Rectal smooth muscle tissue (tissue), 1 donor: ENCODE measurements around the gene ST6GALNAC2.
A peak's percentile ranks its signal among the peaks of the same experiment; 100 is the strongest.

Source experiments
- H3K27ac ChIP-seq: one replicate; pipeline ENCODE4 v1.7.0; 2013; ENCODE audit warnings: low read depth, low read length, inconsistent platforms
- H3K27me3 ChIP-seq: one replicate; pipeline ENCODE4 v1.7.0; 2013; ENCODE audit warnings: low read length; ENCODE audit not compliant: control insufficient read depth, insufficient read depth
- H3K36me3 ChIP-seq: one replicate; pipeline ENCODE4 v1.7.0; 2013; ENCODE audit warnings: low read length; ENCODE audit not compliant: control insufficient read depth, insufficient read depth
- H3K4me1 ChIP-seq: one replicate; pipeline ENCODE4 v1.7.0; 2013; ENCODE audit warnings: low read length; ENCODE audit not compliant: control insufficient read depth, insufficient read depth
- H3K4me3 ChIP-seq: one replicate; pipeline ENCODE4 v1.7.0; 2013; ENCODE audit warnings: low read length
- H3K9ac ChIP-seq: one replicate; pipeline ENCODE4 v1.7.0; 2013; ENCODE audit warnings: low read length

Gene ST6GALNAC2

DNA sequence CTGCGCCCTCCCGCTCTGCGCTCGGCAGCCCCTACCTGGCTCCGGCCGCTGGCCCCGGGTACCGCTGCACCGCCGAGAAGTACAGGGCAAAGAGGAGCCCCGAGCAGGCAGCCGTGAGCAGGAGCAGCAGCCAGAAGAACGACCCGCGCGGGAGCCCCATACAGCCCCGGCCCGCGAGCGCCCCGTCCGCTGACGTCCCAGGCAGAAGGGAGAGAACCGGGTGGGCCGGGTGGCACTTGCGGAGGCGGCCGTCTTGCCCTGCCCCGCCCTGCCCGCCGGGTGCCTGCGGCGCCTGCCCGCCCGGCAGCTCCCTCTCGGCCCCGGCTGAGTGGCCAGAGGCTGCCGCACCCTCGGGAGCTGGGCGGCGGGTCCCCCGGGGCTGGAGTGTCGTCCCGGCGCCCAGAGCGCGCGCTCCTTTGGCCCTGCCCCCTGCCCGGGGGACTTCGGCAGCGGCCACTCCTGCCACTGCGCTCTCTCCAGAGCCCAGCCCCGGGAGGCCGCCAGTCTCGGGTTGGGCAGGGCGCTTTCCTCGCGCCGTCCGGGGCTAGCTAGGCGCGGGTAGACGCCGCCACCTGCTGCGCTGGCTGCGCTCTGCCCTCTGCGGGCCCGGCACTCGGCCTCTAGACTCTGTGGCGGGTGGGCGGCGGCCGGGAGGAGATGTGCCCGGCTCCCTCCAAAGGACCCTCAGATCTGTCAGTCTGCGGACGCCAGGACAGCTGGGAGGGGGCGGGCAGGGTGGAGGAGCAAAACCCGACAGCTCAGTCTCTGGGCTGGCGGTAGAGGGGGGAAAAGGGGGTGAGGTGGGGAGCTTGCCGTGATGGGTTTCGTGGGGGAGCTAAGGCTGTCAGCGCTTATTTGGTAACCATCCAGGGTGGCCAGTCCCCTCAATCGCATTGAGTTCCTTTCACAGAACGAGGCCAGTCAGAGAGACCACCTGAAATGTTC is at the start of gene ST6GALNAC2:
ST6GALNAC2 (minus strand) TSS at position 212 of the 945 bp plus-strand sequence; CDS start at position 160, 52 bp downstream.
- peaks cover 21% of the 10 kb centered on the region for H3K27me3 ChIP-seq
- no peak within 1 kb of the TSS for H3K27ac ChIP-seq
- peak within 1 kb of the TSS; percentile 36 for H3K9ac ChIP-seq
- H3K4me3 ChIP-seq, result peak within 1 kb of the TSS; percentile 46
- H3K36me3 ChIP-seq, result no peaks in the 10 kb centered on the region
- H3K4me1 ChIP-seq, result no peaks in the 10 kb centered on the region

DNA sequence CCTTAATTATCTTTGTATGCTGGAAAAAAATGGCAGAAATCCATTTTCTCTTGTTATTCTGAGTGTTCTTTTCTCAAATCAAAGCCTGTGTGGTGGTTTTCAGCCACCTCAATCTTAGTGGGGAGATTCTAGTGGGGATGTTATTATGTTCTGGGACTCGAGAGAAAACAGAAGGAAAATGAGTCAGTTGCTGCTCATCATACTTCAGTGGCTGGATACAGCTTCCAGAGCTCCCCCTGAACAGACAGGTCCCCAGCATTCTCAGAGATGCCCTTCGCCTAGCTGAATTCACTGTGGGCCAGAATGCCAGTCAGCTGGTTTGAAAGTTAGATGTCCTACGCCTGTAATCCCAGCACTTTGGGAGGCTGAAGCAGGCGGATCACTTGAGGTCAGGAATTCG is 49.4 kb upstream of the ST6GALNAC2 start:
- no peaks in the 10 kb centered on the region for H3K36me3 ChIP-seq

DNA sequence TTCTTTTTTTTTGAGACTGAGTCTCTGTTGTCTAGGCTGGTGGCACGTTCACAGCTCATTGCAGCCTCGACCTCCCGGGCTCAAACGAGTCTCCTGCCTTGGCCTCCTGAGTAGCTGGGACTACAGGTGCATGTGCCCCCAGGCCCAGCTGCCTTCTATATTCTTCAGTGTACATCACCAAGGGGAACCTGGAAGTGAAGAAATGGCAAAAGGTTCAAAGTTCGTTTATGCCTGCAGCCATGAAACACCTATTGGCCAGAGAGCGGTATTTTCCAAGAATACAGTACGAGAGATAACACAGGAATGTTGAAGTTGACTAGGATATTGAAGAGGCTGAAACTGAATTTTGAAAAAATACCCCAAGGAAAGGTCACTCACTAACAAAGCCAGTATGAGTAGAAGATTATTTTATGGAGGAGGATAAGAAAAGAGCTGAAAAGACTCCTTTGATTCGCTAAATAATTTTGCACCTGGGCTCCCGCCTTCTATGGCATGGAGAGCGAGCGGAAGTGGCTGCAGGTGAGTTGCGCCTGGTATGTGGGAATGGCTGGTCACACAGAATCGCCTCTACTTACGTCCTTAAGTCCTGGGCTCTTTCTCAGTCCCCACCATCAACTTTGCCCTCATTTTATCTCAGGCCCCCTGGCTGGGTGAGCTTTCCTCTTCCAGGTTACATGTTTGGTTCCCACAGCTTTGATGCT is 48.1 kb upstream of the ST6GALNAC2 start:
- Histone ChIP-seq H3K27ac (no peak overlapping the region), H3K4me1 (no peaks in the 10 kb centered on the region), H3K36me3 (no peaks in the 10 kb centered on the region), H3K9ac (no peak overlapping the region), H3K27me3 (no peaks in the 10 kb centered on the region), H3K4me3 (no peak overlapping the region)

More for the DNA sequence above, 49.4 kb upstream of the ST6GALNAC2 start:
- H3K27me3 ChIP-seq, result no peaks in the 10 kb centered on the region
- no peaks in the 10 kb centered on the region for H3K4me1 ChIP-seq
- H3K4me3 ChIP-seq, result no peak overlapping the region
- no peak overlapping the region for H3K9ac ChIP-seq
- H3K27ac ChIP-seq, result no peak overlapping the region

DNA sequence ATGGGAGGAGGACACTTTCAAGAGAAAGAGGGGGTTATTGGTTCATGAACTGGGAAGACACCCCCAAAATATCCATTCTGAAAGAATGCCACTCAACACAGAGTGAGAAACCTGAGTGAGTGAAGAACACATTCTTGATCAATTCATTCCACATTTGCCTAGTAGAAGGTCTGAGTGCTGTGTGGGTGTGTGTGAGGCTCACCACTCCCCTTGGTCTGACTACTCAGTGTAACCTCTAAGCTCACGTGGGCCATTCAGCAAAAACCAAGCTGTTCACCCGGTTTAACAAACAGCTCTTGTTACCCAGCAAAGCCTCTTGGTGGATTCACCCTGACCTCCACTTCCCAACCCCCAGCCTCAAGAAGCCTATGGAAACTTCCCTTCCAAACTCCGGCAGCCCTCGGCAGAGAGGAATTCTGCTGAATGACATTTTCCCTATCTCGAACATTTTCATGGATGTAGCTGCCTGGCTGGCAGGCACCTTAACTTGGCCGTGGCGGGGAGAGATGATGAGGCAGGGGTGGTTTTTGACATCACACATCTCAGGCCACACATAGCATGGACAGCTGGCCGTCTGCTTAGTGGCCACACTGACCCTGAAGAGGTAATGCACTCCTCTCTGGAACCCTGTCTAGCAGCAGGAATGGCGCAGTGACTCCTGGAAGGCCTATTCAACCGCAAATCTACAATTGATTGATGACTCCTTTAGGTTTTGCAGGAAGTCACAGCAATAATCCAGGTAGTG is 46.3 kb upstream of the ST6GALNAC2 start:
- H3K9ac ChIP-seq, result no peak overlapping the region
- no peaks in the 10 kb centered on the region for H3K27me3 ChIP-seq
- no peaks in the 10 kb centered on the region for H3K4me1 ChIP-seq
- peaks cover 3% of the 10 kb centered on the region for H3K36me3 ChIP-seq
- H3K4me3 ChIP-seq, result no peak overlapping the region
- no peak overlapping the region for H3K27ac ChIP-seq

DNA sequence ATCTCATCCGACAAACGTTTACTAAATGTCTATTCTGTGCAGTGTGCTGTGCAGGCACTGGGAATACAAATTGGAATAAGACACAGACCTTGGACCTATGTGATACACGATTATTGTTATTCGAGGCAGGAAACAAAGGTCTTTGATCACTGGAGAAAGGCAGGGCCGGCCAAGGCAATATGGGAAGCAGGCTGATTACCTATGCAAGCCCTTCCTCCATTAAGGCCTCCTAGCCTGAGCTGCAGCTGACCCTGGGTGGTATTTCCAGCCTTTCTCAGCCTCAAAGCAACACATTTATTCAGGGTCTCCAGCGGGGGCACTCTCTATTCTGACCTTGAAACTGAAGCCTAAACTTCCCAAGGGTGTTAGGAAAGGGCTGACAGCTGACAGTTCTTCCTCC is 44.5 kb upstream of the ST6GALNAC2 start:
- Histone ChIP-seq H3K36me3 (peaks cover 3% of the 10 kb centered on the region), H3K9ac (no peak overlapping the region), H3K4me3 (no peak overlapping the region)

DNA sequence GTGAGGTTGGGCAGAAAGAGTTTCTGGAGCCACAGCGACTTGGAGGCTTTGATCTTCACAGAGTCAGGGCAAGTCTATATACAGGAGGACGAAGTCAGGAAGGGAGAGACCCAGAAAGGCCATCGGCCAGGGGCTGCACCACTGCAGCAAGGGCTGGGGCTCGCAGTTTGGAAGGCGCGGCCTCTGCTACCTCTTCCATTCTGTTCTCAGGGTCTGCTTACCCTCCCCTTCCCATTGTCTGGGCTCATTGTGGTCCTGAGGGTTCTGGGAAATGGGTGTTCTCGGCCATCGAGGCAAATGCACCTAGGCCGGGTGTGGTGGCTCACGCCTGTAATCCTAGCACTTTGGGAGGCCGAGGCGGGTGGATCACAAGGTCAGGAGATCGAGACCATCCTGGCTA is 41.9 kb upstream of the ST6GALNAC2 start:
- Histone ChIP-seq H3K36me3 (peaks cover 3% of the 10 kb centered on the region), H3K4me3 (no peak overlapping the region), H3K9ac (no peak overlapping the region), H3K27ac (no peak overlapping the region), H3K4me1 (no peaks in the 10 kb centered on the region), H3K27me3 (no peaks in the 10 kb centered on the region)

More for the DNA sequence above, 44.5 kb upstream of the ST6GALNAC2 start:
- Histone ChIP-seq H3K27ac (no peak overlapping the region), H3K27me3 (no peaks in the 10 kb centered on the region), H3K4me1 (no peaks in the 10 kb centered on the region)

DNA sequence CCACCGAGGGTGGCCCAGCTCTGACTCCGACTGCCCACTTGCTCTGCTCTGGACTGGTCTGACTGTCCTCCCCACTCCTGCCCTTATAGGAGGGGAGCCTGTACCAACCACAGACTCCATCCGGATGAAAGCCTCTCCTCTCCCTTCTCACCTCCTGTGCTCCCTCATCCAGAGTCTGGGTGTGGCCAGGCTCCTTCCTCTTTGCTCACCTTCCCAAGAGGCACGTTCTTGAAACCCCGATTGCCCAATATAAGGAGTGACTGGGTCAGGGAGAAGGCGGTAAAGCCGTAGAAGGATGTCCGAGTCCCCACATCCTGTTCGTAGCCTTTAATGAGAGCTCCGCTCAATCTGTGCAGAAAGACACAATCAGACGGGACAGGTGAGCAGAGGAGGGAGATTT is 40.8 kb upstream of the ST6GALNAC2 start:
- Histone ChIP-seq H3K27me3 (no peaks in the 10 kb centered on the region), H3K9ac (no peak overlapping the region), H3K4me3 (no peak overlapping the region), H3K27ac (no peak overlapping the region), H3K36me3 (peaks cover 3% of the 10 kb centered on the region), H3K4me1 (no peaks in the 10 kb centered on the region)

DNA sequence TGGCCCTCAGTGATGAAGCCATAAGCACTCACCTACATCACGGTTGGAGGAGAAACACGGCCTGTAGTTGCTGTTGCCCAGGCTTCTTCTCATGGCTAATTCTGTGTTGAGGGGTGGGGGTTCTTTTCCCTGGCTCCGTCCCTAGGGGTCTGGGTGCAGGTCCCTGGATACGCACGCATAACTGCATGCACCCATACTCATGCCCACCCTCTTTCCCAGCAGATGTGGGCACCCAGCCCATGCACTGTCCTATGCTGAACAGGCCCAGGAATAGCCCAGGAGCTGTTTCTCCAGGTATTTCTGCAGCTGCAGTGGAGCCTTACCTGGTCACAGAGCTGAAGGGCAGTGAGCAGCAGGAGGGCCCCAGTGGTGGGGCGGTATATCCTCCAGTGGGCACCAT is 39.8 kb upstream of the ST6GALNAC2 start:
- peaks cover 3% of the 10 kb centered on the region for H3K36me3 ChIP-seq
- H3K4me3 ChIP-seq, result no peak overlapping the region
- no peak overlapping the region for H3K27ac ChIP-seq
- no peaks in the 10 kb centered on the region for H3K4me1 ChIP-seq
- no peaks in the 10 kb centered on the region for H3K27me3 ChIP-seq
- H3K9ac ChIP-seq, result no peak overlapping the region

DNA sequence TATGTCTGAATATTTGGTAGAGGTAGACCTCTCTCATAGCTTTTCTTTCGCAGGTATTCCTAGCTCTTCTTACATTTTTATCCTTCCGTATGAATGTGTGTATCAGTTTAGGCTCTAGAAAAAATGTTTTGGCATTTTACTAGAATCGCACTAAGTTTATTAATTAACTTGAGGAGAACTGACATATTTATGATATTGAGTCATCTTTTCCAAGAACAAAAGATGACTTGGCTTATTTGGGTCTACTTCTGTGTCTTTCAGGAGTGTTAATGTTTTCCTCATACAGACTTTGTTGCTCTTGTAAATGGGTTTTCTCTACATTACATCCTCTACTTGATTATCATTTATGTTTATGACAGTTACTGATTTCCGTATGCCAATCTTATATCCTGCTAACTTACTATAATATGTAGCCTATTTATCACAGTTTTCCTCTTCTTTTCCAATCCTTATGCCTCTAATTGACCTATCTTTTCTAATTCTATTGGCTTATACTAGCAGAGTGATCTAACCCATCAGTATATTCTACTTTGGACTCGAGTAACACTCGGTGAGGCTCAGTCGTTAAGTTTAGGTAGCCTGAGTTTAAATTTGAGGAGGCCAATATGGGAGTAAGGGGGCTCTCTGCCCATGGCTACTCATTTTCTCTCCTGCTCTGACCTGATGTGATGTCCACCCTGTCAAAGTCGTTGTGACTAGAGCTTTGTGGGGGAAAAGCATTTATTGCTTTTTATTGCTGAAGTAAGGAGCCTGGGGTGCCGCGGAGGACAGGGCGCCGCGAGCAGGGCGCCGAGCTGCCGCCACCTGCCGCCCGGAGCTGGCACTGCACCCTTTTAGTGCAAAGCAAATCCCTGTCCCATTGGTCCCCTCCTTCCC is 37.8 kb upstream of the ST6GALNAC2 start:
- no peak overlapping the region for H3K4me3 ChIP-seq
- H3K36me3 ChIP-seq, result peaks cover 3% of the 10 kb centered on the region
- H3K9ac ChIP-seq, result no peak overlapping the region
- H3K4me1 ChIP-seq, result no peaks in the 10 kb centered on the region
- no peaks in the 10 kb centered on the region for H3K27me3 ChIP-seq
- no peak overlapping the region for H3K27ac ChIP-seq

DNA sequence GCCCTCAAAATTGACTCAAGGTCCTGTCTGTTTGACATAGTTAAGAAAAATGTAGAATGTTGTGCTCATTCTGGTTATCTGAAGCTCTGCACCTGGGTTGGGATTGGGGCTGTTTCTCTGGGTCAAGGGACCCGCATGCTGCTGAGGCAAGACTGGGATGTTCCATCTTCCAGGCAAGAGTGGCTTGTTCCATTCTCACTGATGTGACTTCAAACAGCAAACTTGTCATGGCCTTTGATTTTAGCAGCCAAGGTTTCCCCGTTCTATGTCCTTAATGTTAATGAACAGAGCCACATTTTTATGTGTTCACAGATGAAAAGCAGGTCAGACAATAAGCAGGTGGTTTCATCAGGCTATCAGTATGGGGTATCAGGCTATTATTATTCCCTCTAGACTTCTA is 32.2 kb upstream of the ST6GALNAC2 start:
- Histone ChIP-seq H3K4me3 (no peak overlapping the region), H3K27me3 (no peaks in the 10 kb centered on the region), H3K9ac (no peak overlapping the region), H3K36me3 (no peaks in the 10 kb centered on the region), H3K27ac (no peak overlapping the region), H3K4me1 (no peaks in the 10 kb centered on the region)

DNA sequence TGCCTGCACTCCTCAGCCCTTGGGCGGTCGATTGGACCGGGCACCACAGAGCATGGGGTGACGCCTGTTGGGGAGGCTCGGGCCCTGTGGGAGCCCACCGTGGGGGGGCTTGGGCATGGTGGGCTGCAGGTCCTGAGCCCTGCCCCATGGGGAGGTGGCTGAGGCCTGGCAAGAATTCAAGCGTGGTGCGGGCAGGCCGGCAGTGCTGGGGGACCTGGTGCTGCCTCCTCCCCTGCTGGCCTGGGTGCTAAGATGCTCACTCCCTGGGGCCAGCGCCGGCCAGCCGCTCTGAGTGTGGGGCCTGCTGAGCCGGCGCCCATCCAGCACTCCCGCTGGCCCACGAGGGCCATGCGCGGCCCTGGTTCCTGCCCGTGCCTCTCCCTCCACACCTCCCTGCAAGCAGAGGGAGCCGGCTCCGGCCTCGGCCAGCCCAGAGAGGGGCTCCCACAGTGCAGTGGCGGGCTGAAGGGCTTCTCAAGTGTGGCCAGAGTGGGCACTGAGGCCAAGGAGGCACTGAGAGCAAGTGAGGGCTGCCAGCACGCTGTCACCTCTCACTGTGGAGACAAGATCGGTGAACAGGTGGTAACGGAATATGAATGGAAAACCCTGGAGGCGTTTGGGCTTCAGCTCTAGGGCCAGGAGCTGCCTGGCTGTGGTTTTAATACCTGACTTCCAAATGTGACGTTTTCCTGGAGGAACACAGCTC is 29.4 kb upstream of the ST6GALNAC2 start:
- no peaks in the 10 kb centered on the region for H3K36me3 ChIP-seq
- H3K4me1 ChIP-seq, result no peaks in the 10 kb centered on the region
- no peak overlapping the region for H3K9ac ChIP-seq
- no peaks in the 10 kb centered on the region for H3K27me3 ChIP-seq
- H3K4me3 ChIP-seq, result no peak overlapping the region
- H3K27ac ChIP-seq, result no peak overlapping the region
